T-helper 17 cell (primary cell): ENCODE data around the gene PARD3. TPM values are rescaled to one million over a fixed set of nuclear protein-coding genes. Genes with fewer than 3 reads are reported as not detected.
"Not testable (repeated sequence)": the region's sequence is repeated elsewhere in the genome, so short reads cannot be mapped to it uniquely, and the experiment has no call there.

Experiments used
- ATAC-seq: fragments of 150-1000 bp; cut with Tn5 transposase; 2 replicates; pipeline ENCODE4 v1.10.0; 2021; ENCODE audit warnings: mild to moderate bottlenecking, moderate library complexity
- DNase-seq, 3 donors: peaks; one replicate each; pipeline versions ENCODE4 v3.0.0 to v3.0.0-alpha.2; 2020 to 2021
- H3K9me3 ChIP-seq: one replicate; pipeline ENCODE4 v1.7.0; 2013; ENCODE audit warnings: low read length, mild to moderate bottlenecking; ENCODE audit not compliant: control insufficient read depth, poor library complexity, severe bottlenecking
- H3K27ac Mint-ChIP-seq: one replicate; pipeline ENCODE4 v1.8.0; 2022; ENCODE audit warnings: mild to moderate bottlenecking, moderate library complexity, mixed read lengths
- H3K27me3 Mint-ChIP-seq: one replicate; pipeline ENCODE4 v1.8.0; 2022; ENCODE audit warnings: mixed read lengths
- H3K36me3 Mint-ChIP-seq: one replicate; pipeline ENCODE4 v1.8.0; 2022; ENCODE audit warnings: low read depth, mixed read lengths
- H3K4me1 Mint-ChIP-seq: one replicate; pipeline ENCODE4 v1.8.0; 2022; ENCODE audit warnings: mild to moderate bottlenecking, mixed read lengths
- H3K4me3 Mint-ChIP-seq: one replicate; pipeline ENCODE4 v1.8.0; 2022; ENCODE audit warnings: mild to moderate bottlenecking, moderate library complexity, mixed read lengths
- total RNA-seq, 4 donors: library from RNA in 2 of 4; stranded (reverse) in 2 of 4; gene quantifications; one replicate each; pipeline ENCODE4 v1.2.3 and lab custom pipeline; 2022 to 2026

Gene PARD3
- total RNA-seq, 2 donors from 2014 or later: 0.32 to 8.2 TPM

GRCh38 chr10:34801097-34801733, 13.9 kb downstream of the PARD3 start:
- Mint-ChIP-seq H3K27ac (no peak overlapping the region), H3K4me1 (no peaks in the 10 kb centered on the region), H3K4me3 (no peak overlapping the region), H3K36me3 (no peaks in the 10 kb centered on the region), H3K27me3 (peaks cover 8% of the 10 kb centered on the region)
- no peaks in the 10 kb centered on the region for H3K9me3 ChIP-seq
- ATAC-seq (no peak), DNase-seq (no peak)

GRCh38 chr10:34800624-34801023, 14.5 kb downstream of the PARD3 start:
- ATAC-seq (no peak), DNase-seq (no peak)
- H3K4me3 Mint-ChIP-seq: no peak overlapping the region
- no peaks in the 10 kb centered on the region for H3K4me1 Mint-ChIP-seq
- no peak overlapping the region for H3K27ac Mint-ChIP-seq
- H3K36me3 Mint-ChIP-seq: no peaks in the 10 kb centered on the region
- no peaks in the 10 kb centered on the region for H3K9me3 ChIP-seq
- peaks cover 8% of the 10 kb centered on the region for H3K27me3 Mint-ChIP-seq

DNA sequence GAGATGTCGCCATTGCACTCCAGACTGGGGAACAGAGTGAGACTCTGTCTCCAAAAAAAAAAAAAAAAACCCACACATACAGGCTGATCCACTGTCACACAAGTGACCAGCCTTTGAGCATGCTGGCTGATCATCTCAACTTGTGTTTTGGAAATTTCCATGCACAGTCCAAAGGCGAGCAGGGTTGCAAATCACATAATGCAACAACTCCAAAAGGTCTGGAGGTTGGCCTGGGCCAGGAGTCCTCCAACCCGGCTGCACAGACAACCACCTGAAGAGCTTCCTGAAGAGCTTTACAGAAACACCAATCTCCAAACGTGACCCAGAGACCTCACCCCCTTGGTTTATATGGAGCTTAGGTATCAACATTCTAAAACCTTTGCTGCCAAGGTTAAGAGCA, 16.4 kb downstream of the PARD3 start:
- ATAC-seq (no peak), DNase-seq (no peak)
- H3K36me3 Mint-ChIP-seq: no peaks in the 10 kb centered on the region
- H3K27ac Mint-ChIP-seq: no peak overlapping the region
- H3K4me1 Mint-ChIP-seq: no peaks in the 10 kb centered on the region
- H3K4me3 Mint-ChIP-seq: no peak overlapping the region
- H3K9me3 ChIP-seq: no peaks in the 10 kb centered on the region
- peaks cover 13% of the 10 kb centered on the region for H3K27me3 Mint-ChIP-seq

- Mint-ChIP-seq H3K36me3 (no peaks in the 10 kb centered on the region), H3K4me3 (no peak overlapping the region)
- ATAC-seq: no peak
Observed at GRCh38 chr10:34797155-34797554, 17.9 kb downstream of the PARD3 start.

GRCh38 chr10:34796133-34796532, 19.0 kb downstream of the PARD3 start:
- Mint-ChIP-seq H3K27ac (no peak overlapping the region), H3K36me3 (no peaks in the 10 kb centered on the region), H3K4me3 (no peak overlapping the region), H3K27me3 (peaks cover 23% of the 10 kb centered on the region), H3K4me1 (no peaks in the 10 kb centered on the region)
- no peak for DNase-seq
- H3K9me3 ChIP-seq: no peaks in the 10 kb centered on the region
- no peak for ATAC-seq

More at GRCh38 chr10:34797155-34797554, 17.9 kb downstream of the PARD3 start:
- no peak for DNase-seq
- H3K27me3 Mint-ChIP-seq: peaks cover 17% of the 10 kb centered on the region
- H3K4me1 Mint-ChIP-seq: no peaks in the 10 kb centered on the region
- no peak overlapping the region for H3K27ac Mint-ChIP-seq
- no peaks in the 10 kb centered on the region for H3K9me3 ChIP-seq

DNA sequence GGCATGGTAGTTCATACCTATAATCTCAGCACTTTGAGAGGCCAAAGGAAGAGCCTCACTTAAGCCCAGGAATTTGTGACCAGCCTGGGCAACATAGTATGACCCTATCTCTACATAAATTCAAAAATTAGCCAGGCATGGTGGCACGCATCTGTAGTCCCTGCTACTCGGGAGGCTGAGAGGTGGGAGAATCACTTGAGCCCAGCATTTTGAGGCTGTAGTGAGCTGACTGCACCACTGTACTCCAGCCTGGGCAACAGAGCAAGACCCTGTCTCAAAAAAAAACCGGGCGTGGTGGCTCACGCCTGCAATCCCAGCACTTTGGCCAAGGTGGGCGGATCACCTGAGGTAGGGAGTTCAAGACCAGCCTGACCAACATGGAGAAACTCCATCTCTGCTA, 19.8 kb downstream of the PARD3 start:
- peaks cover 30% of the 10 kb centered on the region for H3K27me3 Mint-ChIP-seq
- H3K36me3 Mint-ChIP-seq: no peaks in the 10 kb centered on the region
- DNase-seq: no peak
- H3K27ac Mint-ChIP-seq: no peak overlapping the region
- no peaks in the 10 kb centered on the region for H3K4me1 Mint-ChIP-seq
- ATAC-seq: no peak
- H3K4me3 Mint-ChIP-seq: no peak overlapping the region
- no peaks in the 10 kb centered on the region for H3K9me3 ChIP-seq

DNA sequence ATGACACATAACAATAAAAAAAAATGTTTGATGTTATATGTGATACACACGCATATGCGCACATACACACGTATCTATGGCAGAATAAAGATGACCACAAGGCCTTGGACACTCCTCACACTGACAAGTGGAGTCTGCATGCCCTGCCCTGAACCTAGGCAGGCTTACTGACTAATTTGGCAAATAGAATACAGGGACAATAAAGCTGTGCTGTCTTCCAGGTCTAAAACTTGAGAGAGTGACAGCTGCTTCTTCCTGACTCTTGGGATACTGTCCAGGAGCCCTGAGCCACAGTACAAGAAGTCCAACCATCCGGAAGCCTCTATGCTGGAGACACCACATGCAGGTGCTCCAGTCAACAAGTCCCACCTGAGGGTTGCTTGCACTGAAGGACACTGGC, 20.3 kb downstream of the PARD3 start:
- H3K4me1 Mint-ChIP-seq: no peaks in the 10 kb centered on the region
- peaks cover 30% of the 10 kb centered on the region for H3K27me3 Mint-ChIP-seq
- ATAC-seq: no peak

GRCh38 chr10:34793581-34793980, 21.5 kb downstream of the PARD3 start:
- not testable (repeated sequence) for H3K36me3 Mint-ChIP-seq, DNase-seq, H3K4me3 Mint-ChIP-seq, ATAC-seq, H3K4me1 Mint-ChIP-seq, H3K9me3 ChIP-seq, H3K27ac Mint-ChIP-seq
- peaks cover 36% of the 10 kb centered on the region for H3K27me3 Mint-ChIP-seq

More for the DNA sequence above, 20.3 kb downstream of the PARD3 start:
- H3K27ac Mint-ChIP-seq: no peak overlapping the region
- no peak overlapping the region for H3K4me3 Mint-ChIP-seq
- H3K9me3 ChIP-seq: no peaks in the 10 kb centered on the region
- no peak for DNase-seq
- no peaks in the 10 kb centered on the region for H3K36me3 Mint-ChIP-seq

DNA sequence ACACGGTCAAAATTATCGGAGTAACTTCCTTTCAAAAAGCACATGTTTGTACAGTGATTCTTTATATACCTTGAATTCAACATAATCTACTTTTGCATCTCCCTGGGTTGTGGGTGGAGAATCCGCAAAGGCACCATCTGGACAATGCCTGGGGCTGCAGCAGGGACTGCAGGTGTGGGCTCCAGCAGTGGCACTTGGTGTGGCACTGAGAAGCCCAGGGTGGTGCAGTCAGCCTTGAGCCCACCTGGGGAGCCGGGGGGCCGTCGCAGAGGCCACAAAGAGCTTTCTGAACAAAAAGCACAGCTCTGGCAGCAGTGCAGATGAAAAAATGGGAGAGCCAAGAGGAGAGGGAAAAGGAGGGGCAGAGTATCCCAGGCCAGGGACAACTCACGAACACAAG, 22.2 kb downstream of the PARD3 start:
- ATAC-seq (no peak), DNase-seq (no peak)
- Mint-ChIP-seq H3K27me3 (peaks cover 39% of the 10 kb centered on the region), H3K27ac (no peak overlapping the region), H3K4me1 (no peaks in the 10 kb centered on the region), H3K4me3 (no peak overlapping the region), H3K36me3 (no peaks in the 10 kb centered on the region)
- no peaks in the 10 kb centered on the region for H3K9me3 ChIP-seq

- no peaks in the 10 kb centered on the region for H3K9me3 ChIP-seq
- Mint-ChIP-seq H3K27me3 (peaks cover 38% of the 10 kb centered on the region), H3K36me3 (no peaks in the 10 kb centered on the region), H3K4me1 (no peaks in the 10 kb centered on the region), H3K4me3 (no peak overlapping the region), H3K27ac (no peak overlapping the region)
- no peak for ATAC-seq
- DNase-seq: no peak
Observed at GRCh38 chr10:34791947-34792346, 23.1 kb downstream of the PARD3 start.

GRCh38 chr10:34791228-34791627, 23.9 kb downstream of the PARD3 start:
- no peak for DNase-seq
- Mint-ChIP-seq H3K36me3 (no peaks in the 10 kb centered on the region), H3K4me1 (no peaks in the 10 kb centered on the region), H3K27me3 (peaks cover 41% of the 10 kb centered on the region), H3K4me3 (no peak overlapping the region), H3K27ac (no peak overlapping the region)
- no peaks in the 10 kb centered on the region for H3K9me3 ChIP-seq
- ATAC-seq: no peak

DNA sequence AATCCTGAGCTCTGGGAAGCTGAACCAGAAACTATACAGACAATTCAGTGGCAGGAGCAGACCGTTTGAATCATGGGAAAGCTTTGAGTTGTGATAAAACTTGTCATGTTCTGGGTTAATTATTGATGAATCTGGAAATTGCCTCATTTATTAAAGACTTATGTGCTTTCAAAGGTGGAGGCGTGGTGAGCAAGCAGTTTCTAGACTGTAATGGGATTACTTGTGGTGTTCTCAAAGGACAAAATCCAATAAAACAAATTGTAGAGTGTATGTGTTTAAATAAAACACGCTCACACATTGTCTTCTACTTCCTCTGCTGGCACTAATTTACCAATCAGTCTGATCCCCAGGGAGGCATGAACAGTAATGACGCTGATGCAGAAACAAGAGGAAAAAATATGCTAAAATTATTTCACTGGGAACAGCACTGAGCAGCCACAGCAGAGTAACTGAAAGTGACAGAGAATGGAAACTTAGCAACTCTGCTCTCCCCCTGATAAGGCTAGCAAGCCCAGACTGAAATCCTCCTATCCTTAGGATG, 25.1 kb downstream of the PARD3 start:
- DNase-seq: no peak
- Mint-ChIP-seq H3K36me3 (no peaks in the 10 kb centered on the region), H3K27ac (no peak overlapping the region)

DNA sequence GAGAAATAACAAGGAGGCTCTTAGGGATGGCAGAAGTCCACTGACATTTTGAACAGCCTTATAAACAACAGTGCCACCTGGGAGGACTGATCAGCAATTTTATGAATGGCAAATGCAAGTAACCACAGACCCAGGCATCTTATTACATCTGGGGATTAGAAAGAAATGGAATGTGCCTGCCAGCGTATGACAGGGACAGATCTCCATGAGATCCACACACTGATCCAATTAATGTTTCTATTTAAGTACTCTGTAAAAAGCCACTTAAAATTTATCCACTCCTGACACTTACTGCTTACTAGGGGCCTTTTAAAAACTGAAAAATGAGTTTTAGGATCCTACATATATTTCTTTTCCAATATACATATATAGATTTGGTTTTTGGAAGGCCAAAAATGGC, 28.6 kb downstream of the PARD3 start:
- no peak overlapping the region for H3K4me3 Mint-ChIP-seq
- no peaks in the 10 kb centered on the region for H3K9me3 ChIP-seq
- DNase-seq (no peak), ATAC-seq (no peak)
- H3K36me3 Mint-ChIP-seq: no peaks in the 10 kb centered on the region
- no peak overlapping the region for H3K27ac Mint-ChIP-seq
- peaks cover 43% of the 10 kb centered on the region for H3K27me3 Mint-ChIP-seq
- H3K4me1 Mint-ChIP-seq: no peaks in the 10 kb centered on the region

More for the DNA sequence above, 25.1 kb downstream of the PARD3 start:
- Mint-ChIP-seq H3K4me3 (no peak overlapping the region), H3K4me1 (no peaks in the 10 kb centered on the region), H3K27me3 (peaks cover 45% of the 10 kb centered on the region)
- ATAC-seq: no peak
- H3K9me3 ChIP-seq: no peaks in the 10 kb centered on the region

- peaks cover 41% of the 10 kb centered on the region for H3K27me3 Mint-ChIP-seq
Observed at GRCh38 chr10:34781711-34782110, 33.4 kb downstream of the PARD3 start.

More at GRCh38 chr10:34781711-34782110, 33.4 kb downstream of the PARD3 start:
- ATAC-seq (no peak), DNase-seq (no peak)
- H3K36me3 Mint-ChIP-seq: no peaks in the 10 kb centered on the region
- H3K9me3 ChIP-seq: no peaks in the 10 kb centered on the region
- H3K27ac Mint-ChIP-seq: no peak overlapping the region
- H3K4me3 Mint-ChIP-seq: no peak overlapping the region
- peaks cover 5% of the 10 kb centered on the region for H3K4me1 Mint-ChIP-seq
